Mucosa of gallbladder (tissue), 1 donor: ENCODE results near the gene PLAC8L1. TPM values are rescaled to one million over a fixed set of nuclear protein-coding genes. Genes with fewer than 3 reads are reported as not detected.
A peak's percentile ranks its signal among the peaks of the same experiment; 100 is the strongest.

Source experiments
- DNase-seq: peaks from one replicate; pipeline ENCODE4 v3.0.0-alpha.2; 2020; ENCODE audit warnings: low spot score
- total RNA-seq: library from RNA; stranded (reverse); gene quantifications from one replicate; pipeline ENCODE4 v1.2.1, GENCODE V29; 2021
- donor health status: DM: no; HTN: no; CAD: no.

Gene PLAC8L1
- total RNA-seq, 1 donor from 2014 or later: not detected

DNA sequence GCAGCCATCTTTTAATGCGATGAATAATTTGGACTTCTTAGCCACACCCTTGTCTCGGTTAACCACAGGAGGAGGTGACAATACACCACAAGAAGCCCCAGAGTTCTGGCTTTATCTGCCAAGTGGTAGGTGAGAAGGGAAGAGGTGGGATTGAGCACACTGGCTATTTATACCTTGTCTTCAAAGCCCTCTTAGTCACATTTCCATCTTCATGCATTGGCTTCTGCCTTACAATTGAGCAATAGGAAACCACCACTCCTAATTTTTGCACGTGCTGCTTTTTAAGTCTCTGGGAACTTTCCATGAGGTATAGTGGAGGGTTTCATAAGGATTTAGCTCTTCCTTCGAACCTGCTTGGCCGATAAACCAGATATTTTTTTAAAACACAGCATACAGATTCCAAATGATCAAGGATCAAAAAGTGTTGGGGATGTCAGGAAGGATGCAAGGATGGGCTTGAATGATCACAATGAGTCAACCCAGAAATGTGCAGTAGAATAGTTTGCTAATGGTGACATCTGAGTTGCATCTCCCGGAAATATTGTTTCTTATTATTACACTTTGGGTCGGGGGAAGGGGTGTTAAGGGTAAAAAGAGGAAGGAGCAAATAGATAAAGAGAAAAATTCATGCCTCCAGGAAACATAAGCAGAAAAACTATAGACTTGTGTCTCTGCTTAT lies 25.5 kb downstream of the PLAC8L1 start:
- no peak for DNase-seq

DNA sequence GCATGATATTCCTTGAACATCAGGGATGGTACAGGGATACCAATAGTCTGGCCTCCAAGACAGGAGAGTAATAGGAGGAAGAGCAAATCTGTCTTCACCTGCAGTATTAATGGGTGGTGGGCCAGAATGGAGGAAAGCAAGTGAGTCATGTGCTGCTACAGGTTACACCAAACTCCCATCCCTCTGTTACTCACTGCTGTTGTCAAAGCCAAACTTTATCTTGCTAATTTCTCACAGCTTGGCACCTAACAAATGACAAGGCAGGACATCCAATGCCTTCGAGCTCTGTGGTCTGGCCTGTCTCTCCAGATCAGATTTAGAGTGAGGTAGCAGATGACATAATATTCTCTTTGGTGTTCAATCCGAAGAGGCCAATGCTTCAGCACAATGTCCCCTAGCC lies 26.8 kb downstream of the PLAC8L1 start:
- no peak for DNase-seq

DNA sequence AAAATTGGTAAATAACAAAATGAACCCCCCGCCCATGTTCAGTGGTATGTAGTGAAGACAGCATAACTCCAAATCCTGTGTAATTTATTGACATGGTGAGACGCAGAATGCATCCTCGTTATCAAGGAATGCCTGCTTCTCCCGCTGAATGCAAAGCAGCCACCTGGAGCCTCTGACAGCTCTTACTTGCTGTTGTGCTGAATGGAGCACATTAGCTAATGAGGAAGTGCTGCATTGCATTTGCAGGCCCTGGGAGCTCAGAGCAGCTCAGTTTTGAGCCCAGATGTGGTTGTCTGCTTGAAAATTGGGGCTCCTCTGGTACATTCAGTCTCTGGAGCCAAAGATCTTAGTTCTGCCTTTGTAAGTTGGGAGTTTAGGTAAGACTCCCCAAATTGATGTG lies 28.9 kb downstream of the PLAC8L1 start:
- no peak for DNase-seq

DNA sequence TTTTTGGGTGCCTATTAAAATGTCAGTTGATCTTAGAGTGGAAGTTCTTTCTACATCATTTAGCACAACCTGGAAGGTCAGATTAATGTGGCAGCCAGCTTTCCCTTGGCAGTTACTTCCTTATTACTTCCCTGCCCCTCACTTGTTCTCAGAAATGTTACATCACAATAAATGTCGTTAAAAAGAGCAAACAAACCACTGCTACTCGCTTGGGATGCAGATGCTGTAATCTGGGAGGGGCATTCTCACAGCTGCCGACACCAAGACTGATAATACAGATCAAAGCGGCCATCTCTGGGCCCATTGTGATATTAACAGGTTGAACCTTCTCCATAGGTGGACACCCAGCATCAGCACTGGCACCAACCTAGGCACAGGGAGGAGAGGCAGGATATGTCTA lies 29.3 kb downstream of the PLAC8L1 start:
- no peak for DNase-seq

DNA sequence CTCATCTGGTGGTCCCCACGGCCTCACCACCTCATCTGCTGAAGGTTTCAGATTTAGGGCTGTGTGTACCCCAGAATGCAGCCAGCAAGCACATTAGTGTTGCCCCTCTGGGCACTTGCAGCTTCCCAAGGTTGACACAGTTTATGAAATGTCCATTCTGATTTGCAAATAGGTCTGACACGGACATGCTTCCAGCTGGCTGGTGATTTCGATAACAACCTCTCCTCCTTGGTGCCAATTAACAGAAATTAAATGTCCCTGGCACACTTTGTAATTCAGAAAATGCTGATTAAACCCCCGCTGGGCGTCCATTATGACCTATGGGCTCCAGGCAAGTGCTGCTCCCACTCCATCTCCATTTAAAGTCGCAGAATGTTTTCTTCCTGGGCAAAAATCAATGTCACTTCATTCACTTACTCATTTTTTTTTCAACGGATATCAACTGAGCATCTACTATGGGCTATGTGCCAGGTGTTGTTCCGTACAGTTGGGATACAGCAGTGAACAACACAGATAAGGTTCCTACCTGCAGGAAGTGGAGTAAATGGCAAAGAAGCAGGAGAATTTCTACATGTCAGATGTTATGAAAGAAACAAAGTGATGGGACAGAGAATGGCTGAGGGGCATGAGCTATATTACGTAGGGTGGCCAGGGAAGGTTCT lies 32.0 kb downstream of the PLAC8L1 start:
- DNase-seq: peak; percentile 42

DNA sequence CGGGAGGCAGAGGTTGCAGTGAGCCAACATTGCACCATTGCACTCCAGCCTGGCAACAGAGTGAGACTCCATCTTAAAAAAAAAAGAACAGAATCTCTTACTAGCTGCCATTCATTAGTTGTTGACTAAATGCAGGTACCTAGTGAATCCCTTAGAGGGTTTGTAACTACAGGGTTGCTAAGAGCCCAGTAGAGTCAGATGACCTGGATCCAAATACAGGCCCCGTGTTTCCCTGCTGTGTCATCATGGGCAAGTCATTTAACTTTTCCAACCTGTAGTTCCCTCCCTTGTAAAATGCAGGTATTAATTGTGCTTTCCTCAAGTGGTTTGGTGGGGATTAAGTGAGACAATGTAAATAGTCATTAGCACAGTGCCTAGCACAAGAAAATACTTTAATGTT lies 32.8 kb downstream of the PLAC8L1 start:
- DNase-seq: no peak

DNA sequence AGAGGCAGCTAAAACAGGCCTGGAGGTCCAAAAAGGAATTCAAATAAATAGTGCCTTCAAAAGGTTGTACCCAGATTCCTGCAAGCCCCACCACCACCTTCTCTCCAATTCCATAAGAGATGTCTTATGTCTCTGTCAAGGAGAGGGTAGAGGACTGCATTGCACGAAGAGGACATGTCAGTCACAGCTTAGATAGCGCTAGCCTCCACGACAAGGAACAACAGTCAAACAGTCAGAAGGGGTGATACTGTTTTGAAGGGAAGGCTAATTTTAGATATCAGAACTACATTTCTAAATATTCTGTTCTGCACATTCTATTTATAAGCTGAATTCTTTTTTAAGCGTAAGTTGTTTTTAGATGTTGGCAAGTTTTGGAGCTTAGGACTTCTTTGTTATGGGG lies 34.2 kb downstream of the PLAC8L1 start:
- DNase-seq: no peak

DNA sequence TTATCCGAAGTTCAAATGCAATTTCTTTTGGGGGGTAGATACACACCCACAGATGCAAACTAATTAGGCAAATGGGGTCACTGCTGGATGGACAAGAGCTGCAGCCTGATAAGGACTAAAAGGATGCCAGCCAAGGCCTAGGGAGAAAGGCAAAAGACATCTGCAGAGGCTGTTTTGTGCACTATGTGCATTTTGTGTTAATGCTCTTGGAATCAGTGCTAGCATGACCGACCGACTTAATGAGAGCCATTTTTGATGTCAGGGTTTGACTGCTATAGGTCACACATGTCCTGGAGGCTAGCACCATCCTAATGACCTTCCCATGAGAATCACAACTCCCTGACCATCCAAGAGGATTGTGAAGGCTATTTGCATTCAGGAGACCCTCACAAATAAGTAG lies 34.6 kb downstream of the PLAC8L1 start:
- DNase-seq: no peak

DNA sequence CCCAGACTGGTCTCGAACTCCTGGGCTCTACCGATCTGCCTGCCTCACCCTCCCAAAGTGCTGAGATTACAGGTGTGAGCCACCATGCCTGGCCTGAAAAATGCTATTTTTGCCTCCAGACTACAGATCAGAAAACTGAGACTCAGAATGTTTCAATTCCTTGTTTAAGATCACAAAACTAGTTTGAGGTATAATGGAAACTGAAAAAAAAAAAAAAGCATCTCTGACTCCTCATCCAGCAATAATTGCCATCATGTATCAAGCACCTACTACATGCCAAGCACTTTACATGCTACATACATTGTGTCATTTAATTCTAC lies 35.6 kb downstream of the PLAC8L1 start:
- DNase-seq: no peak

DNA sequence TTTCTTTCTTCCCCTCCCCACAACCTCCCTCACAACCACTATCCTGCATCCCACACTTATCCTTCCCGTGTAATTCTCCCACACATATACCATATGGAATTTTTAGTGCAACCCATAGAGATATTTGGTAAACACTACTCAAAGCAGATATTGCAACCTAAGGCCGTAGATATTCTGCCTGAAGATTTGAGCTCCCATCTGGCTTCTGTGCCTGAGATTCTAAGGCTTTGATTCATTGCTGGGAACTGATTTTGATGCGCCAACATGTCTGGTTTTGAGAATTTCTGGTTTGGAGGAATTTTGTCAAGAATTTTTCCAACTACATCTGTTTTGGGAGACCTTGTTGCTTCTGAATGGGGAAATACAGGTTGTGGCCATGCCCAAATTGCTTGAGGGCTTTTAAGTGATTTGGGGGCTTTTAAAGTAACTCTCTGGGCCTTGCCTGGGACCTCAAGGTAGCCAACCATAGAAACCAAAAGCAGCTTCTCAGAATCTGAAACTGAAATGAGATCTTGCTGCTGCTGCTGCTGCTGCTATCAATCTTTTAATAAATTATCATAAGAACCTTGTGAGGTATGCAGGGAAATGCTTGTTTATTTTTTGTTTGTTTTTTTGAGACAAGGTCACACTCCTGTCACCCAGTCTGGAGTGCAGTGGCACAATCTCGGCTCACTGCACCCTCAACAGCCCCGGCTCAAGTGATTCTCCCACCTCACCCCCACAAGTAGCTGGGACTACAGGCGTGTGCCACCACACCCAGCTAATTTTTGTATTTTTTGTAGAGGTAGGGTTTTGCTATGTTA lies 36.2 kb downstream of the PLAC8L1 start:
- DNase-seq: no peak

DNA sequence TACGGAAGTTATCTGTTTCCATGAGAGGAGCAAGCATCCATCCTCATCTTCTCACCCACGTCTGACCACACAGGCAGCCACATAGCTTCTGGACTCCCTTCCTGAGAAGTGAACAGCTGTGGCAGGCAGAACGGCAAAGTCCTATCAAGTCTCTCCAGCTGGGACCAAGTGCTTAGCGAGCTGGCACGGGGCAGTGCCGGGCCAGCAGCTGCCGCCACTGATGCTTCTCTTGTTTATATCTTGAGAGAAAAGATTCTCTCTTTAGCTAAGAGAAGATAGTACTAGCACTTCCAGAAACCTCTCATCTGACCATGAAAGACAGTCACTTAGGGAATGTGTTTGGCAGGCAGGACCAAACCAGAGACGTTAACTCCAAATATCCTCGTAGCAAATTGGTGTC lies 37.2 kb downstream of the PLAC8L1 start:
- no peak for DNase-seq

DNA sequence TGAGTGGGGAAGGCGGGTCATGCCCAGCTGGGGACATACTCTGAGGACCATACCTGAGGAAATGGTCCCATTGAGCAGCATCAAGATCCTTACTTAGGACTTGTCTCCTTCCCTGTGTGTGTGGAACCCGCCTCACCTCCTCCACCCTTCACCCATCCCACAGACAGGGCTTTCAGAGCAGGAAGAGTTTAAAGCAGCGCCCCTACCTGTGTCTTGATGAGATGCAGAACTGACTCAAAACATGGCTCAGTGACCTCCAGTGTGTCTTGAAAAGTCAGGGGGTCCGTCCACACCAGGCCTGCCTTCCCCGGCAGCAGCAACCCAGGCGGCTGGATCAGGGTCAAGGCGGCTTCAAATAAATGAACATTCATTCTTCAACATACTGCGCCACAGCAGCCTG lies 38.4 kb downstream of the PLAC8L1 start:
- DNase-seq: no peak

DNA sequence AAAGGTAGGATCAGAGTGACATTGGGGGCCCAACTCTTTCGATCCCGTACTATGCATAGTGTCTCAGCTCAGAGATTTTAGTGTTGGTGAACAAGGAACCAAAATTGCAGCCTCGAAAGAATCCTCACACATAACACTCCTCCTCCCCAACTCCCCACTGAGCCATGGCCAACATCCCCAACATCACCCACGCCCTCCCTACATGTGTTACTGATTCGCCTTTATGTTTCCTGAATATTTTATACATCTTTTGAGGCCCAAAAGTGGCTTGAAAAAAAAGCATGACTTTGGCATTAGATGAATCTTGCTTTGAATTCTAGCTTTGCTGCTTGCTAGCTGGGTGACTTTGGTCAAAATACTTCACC lies 45.2 kb downstream of the PLAC8L1 start:
- no peak for DNase-seq

DNA sequence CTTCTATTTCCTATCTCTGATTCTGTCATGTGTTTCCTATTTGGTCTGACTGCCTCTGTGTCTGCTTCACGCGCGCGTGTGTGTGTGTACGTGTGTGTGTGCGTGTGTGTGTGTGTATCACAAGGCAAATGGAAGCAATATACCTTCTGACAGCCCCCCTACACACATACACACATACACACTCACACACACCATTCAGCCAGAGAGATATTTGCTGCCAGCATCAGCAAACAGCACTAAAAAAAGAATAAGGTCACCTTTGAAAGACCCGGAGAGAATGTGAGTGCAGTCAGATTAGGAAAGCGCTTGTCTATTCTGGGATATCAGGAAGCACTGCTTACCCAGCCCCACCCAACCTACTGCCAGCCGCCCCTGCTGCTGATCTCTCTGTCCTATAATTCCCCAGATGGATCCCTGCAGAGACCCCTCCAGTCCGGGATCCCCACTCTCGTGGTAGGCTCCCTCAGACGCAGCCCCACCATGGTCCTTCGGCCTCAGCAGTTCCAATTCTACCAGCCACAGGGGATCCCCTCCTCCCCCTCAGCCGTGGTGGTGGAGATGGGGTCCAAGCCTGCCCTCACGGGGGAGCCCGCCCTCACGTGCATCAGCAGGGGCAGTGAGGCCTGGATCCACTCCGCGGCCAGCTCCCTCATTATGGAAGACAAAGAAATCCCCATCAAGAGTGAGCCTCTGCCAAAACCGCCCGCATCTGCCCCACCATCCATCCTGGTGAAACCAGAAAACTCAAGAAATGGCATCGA lies 45.7 kb downstream of the PLAC8L1 start:
- DNase-seq: no peak

DNA sequence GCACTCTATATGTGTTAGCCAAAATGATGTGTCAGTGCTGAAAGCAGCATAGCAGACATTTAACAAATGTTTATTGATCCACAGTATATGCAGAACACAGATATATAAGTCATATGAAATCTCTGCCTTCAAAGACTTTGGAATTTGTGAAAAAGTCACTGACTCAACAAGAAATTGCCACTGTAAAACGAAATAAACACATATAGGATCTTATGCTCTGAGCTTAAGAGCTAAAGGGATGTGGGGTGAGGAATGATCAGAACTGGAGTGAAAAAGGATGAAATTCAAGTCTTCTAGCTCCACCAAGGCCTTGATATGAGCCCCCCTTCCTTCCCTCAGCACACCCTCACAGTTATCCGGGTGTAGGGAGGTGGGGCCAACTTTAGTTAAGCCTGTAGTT lies 49.9 kb downstream of the PLAC8L1 start:
- no peak for DNase-seq

DNA sequence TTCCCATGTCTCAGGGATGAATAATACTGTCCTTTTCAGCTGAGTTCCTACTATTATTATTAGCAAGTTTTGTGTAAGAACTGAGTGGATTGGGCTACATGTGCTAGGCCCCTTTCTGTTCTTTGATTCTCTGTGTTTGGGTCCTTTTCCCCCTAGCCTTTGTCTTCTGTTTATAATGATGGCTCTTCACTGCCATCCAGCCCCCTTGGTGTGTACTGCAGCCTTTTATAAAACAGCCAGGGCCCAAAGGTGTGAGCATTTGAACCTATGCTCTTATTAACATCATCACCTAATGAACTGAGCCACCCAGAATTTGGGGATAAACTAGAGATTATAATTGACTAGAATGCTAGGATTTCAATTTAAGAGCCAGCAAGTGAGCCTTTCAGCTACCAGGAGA lies 52.6 kb downstream of the PLAC8L1 start:
- DNase-seq: no peak

DNA sequence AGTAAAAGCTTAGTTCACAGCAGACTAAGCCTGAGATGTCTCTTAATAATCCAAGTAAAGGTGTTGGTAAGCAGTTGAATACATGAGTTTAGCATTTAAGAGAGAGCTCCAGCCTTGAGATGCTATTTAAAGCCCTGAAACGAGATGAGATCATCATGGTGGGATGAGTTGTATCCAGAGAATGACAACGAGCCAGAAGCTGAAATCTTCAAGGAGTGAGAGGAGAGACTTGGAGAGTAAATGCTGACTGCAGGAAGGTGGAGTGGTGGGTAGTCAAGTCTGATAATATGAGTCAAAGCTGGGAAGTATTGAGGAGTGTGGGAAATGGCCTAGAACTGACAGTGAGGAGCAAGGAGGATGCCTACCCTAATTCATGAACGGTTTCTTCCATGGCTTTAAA lies 53.7 kb downstream of the PLAC8L1 start:
- no peak for DNase-seq

DNA sequence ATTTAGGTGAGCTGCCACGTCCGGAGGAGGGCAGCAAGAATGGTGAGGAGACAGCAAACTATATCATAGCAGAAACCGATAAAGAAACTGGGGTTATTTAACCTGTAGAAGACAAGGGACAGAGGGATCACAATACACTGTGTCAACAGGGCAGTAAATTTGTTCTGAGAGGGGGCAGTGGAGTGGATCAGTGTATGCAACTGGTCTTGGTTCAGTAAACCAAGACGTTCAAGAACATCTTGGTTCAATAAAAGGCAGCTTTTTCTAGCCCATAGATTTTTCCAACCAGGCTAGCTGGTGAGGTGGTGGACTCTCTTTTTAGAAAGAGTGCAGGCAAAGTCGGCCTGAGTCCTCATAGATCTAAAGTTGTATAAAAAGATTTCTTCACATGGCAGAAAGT lies 55.3 kb downstream of the PLAC8L1 start:
- DNase-seq: no peak

DNA sequence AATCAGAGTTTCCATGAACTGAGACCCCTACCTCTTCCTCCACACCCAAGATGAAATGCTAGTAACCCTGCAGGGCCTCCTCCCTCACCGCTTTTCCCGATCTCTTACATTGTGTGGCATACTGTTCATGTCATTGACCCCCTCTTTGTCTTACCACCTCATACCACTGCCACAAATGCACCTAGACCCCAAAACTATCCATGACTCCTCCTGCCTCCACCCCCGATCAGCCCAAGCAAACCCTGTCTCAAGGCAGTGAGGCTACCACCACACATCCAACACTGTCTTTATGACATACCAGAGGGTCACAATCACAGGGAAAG lies 55.7 kb downstream of the PLAC8L1 start:
- no peak for DNase-seq

DNA sequence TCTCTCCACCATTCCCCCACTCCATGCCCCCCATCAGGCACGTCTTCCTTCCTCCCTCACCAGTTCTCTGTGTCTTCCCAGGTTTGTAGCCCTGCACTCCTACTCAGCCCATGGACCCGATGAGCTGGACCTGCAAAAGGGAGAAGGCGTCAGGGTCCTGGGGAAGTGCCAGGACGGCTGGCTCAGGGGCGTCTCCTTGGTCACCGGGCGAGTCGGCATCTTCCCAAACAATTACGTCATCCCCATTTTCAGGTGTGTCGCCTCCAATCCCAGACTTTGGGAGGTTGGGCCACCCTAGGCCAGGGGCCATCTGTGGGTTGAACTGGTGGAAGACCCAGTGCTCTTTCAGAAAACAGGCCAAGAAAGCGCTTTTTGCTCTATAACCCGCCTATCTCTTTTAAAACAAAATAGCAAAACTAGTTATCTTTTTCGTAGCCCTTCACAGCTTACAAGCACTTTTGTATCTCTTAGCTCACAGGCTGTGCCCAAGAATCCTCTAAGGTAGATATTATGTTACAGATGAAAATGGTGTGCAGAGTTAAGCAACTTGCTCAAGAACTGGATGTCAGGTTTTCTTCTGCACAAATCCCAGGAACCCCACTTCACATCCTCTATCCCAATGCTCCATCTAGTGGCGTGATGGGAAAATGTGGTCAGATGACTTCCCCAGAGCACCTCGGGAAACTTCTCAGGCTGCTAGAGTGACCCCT lies 56.2 kb downstream of the PLAC8L1 start:
- DNase-seq: peak; percentile 64

DNA sequence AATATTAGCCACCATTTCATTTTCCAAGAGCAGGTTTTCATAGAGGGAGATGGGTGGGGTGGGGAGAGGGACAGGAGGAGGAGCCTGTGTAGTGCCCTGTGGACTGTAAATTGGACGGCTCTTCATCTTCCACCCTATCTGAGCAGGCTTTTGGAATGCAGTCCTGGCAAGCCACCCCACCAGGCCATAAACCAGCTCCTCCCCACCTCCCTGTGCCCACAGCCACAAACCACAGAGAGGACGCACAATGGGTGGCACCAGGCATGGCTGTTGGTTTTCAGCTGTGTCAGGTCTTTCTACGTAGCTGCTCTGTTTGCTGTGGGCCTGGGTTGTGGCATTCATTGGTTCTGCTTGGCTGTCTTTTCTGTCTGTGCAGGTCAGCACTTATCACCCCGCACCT lies 58.0 kb downstream of the PLAC8L1 start:
- peak; percentile 40 for DNase-seq

DNA sequence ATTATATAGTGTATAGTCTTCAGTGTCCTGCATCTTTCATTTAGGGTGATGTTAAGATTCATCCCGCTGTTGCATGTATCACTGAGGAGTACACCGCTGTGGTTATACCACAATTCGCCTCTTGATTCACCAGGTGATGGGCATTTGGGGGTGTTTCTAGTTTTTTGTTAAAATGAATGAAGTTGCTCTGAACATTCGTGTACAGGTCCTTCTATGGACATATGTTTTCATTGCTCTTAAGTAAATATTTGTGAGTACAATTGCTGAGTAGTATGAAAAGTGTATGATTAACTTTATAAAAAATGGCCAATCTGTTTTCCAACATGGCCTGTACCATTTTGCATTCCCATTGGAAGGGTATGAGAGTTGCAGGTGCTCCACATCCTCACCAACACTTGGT lies 61.7 kb downstream of the PLAC8L1 start:
- DNase-seq: no peak
